ENCODE results near the gene SORCS2. TPM values are rescaled to one million over a fixed set of nuclear protein-coding genes. Genes with fewer than 3 reads are reported as not detected.

The SORCS2 gene
- total and polyA plus RNA-seq, 2 of the 13 experiments (the other 11 are each of a cell fraction or from before 2014, with no cell fraction given), result 0.82 to 1.0 TPM

DNA sequence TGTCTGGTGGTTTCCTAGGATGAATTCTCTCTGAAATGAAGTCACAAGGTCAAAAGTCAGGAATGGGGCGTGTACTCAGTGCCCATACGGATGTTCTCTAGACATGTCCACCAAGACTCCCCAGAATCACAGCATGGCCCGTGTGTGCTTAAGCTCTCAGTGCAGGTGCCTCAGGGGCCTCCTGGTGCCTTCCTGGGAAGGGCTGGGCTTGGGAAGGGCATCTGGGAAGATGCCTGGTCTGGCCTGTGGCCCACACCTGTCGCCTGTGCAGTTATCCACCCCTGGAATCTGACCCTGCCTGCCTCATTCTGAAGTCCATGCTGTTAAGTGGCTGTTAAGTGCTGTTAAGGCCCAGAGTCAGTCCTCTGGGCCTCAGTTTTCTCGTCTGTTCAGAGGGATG lies 31.2 kb downstream of the SORCS2 start (continued):
- TF ChIP-seq, protein P1, sequence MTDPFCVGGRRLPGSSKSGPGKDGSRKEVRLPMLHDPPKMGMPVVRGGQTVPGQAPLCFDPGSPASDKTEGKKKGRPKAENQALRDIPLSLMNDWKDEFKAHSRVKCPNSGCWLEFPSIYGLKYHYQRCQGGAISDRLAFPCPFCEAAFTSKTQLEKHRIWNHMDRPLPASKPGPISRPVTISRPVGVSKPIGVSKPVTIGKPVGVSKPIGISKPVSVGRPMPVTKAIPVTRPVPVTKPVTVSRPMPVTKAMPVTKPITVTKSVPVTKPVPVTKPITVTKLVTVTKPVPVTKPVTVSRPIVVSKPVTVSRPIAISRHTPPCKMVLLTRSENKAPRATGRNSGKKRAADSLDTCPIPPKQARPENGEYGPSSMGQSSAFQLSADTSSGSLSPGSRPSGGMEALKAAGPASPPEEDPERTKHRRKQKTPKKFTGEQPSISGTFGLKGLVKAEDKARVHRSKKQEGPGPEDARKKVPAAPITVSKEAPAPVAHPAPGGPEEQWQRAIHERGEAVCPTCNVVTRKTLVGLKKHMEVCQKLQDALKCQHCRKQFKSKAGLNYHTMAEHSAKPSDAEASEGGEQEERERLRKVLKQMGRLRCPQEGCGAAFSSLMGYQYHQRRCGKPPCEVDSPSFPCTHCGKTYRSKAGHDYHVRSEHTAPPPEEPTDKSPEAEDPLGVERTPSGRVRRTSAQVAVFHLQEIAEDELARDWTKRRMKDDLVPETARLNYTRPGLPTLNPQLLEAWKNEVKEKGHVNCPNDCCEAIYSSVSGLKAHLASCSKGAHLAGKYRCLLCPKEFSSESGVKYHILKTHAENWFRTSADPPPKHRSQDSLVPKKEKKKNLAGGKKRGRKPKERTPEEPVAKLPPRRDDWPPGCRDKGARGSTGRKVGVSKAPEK (CRISPR knock-in tag; IDR thresholded peaks at IDR 0.05; ENCODE audit: borderline replicate concordance), result no peak
- TF ChIP-seq ZNF326 (CRISPR knock-in tag; IDR thresholded peaks at IDR 0.05; ENCODE audit: borderline replicate concordance) (no peak), NCOR1 (IDR thresholded peaks at IDR 0.05; ENCODE audit: borderline replicate concordance, low read length) (no peak), ZNF337 (CRISPR knock-in tag; IDR thresholded peaks at IDR 0.05; ENCODE audit: borderline replicate concordance, low read depth) (no peak), PATZ1 (CRISPR knock-in tag; IDR thresholded peaks at IDR 0.05) (no peak), HNRNPUL1 (IDR thresholded peaks at IDR 0.05; ENCODE audit: low read depth, low read length) (no peak)

GRCh38 chr4:7224001-7224400 lies 31.7 kb downstream of the SORCS2 start:
- H3K4me1 ChIP-seq (ENCODE audit: insufficient read depth, low read length), result peaks cover 9% of the 10 kb centered on the region; the same call in 1 of the 2 replicates
- no peak overlapping the region for H3K4me3 ChIP-seq (replicated peaks in 1 of 3; ENCODE audit: insufficient read depth in 1 of 3, low read depth in 2 of 3, low read length in 3 of 3)
- TF ChIP-seq, protein P2, sequence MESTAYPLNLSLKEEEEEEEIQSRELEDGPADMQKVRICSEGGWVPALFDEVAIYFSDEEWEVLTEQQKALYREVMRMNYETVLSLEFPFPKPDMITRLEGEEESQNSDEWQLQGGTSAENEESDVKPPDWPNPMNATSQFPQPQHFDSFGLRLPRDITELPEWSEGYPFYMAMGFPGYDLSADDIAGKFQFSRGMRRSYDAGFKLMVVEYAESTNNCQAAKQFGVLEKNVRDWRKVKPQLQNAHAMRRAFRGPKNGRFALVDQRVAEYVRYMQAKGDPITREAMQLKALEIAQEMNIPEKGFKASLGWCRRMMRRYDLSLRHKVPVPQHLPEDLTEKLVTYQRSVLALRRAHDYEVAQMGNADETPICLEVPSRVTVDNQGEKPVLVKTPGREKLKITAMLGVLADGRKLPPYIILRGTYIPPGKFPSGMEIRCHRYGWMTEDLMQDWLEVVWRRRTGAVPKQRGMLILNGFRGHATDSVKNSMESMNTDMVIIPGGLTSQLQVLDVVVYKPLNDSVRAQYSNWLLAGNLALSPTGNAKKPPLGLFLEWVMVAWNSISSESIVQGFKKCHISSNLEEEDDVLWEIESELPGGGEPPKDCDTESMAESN (CRISPR knock-in tag; conservative IDR thresholded peaks at IDR 0.05), result no peak
- TF ChIP-seq ZC3H4 (CRISPR knock-in tag; IDR thresholded peaks at IDR 0.05; ENCODE audit: borderline replicate concordance) (no peak), HINFP (CRISPR knock-in tag; IDR thresholded peaks at IDR 0.05; ENCODE audit: low read depth) (no peak), ZNF530 (CRISPR knock-in tag; IDR thresholded peaks at IDR 0.05; ENCODE audit: low read depth) (no peak), ZNF30 (CRISPR knock-in tag; IDR thresholded peaks at IDR 0.05) (no peak), JARID2 (CRISPR knock-in tag; IDR thresholded peaks at IDR 0.05; ENCODE audit: insufficient replicate concordance) (no peak)
- TF ChIP-seq, protein P3, sequence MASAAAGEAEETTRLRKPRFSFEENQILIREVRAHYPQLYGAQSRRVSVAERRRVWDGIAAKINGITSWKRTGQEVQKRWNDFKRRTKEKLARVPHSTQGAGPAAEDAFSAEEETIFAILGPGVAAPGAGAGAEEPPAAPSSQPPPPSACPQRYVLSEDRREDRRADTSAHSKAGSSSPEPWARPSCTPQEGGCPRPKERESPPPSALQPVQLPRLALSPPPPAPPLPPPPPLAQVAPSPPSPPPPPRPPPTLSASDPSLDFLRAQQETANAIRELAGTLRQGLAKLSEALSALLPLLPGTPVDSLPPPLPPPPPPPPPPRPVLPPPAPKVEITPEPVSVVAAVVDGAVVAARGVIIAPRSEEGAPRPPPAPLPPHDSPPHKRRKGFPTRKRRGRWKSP (CRISPR knock-in tag; IDR thresholded peaks at IDR 0.05), result no peak
- no peaks in the 10 kb centered on the region for H3K79me2 ChIP-seq (ENCODE audit: insufficient read depth, low read length)
- no peak for DNase-seq (ENCODE audit: low spot score)
- CTCF ChIA-PET (ENCODE audit: low intra/inter-chr PET ratio, low total read pairs), result no interaction called here
- H2AFZ ChIP-seq (ENCODE audit: low read length), result no peak overlapping the region
- BruUV-seq (replicated peaks), result no TSS peak
- no peaks in the 10 kb centered on the region for H3K36me3 ChIP-seq (replicated peaks in 1 of 2; ENCODE audit: control insufficient read depth in 1 of 2, insufficient read depth in 2 of 2, low read length in 2 of 2)
- WGBS (ENCODE audit: low lambda C conversion rate), result no CpG with 5 or more reads among the region's 4 CpGs
- H3K9me3 ChIP-seq (ENCODE audit: low read length), result no peaks in the 10 kb centered on the region
- ATAC-seq, result no peak
- peaks cover 1 to 23% of the 10 kb centered on the region in 2 experiments; a peak in 4 of 5 replicates for H3K27me3 ChIP-seq (ENCODE audit: control insufficient read depth in 1 of 2, insufficient read depth in 2 of 2, low read length in 2 of 2)
- H3K4me2 ChIP-seq (ENCODE audit: low read depth, low read length), result no peak overlapping the region
- in situ Hi-C loops (cut with HindIII; ENCODE audit: extremely low pct_ligation_motif_present, low pct_unique_long_range_greater_than_20kb), result no loop called here
- no peak for FAIRE-seq
- no peaks in the 10 kb centered on the region for H4K20me1 ChIP-seq (ENCODE audit: insufficient read depth, low read length)
- no peak overlapping the region for H3K27ac ChIP-seq (ENCODE audit: extremely low read length, insufficient read depth, low read length)
- no peak overlapping the region for H3K9ac ChIP-seq (ENCODE audit: insufficient read depth, low read depth, low read length)
- POLR2A ChIA-PET, result no interaction called here
- intact Hi-C loops (cut with micrococcal nuclease; ENCODE audit: unreplicated experiment), result no loop called here
